Hindlimb muscle (tissue), 1 donor: ENCODE results near the gene LPCAT3. TPM values are rescaled to one million over a fixed set of nuclear protein-coding genes. Genes with fewer than 3 reads are reported as not detected.

ENCODE experiments used
- DNase-seq: peaks from one replicate; pipeline ENCODE4 v3.0.0-alpha.2; 2013
- polyA plus RNA-seq: library from polyadenylated mRNA; unstranded; fragments of 120-200 nt; gene quantifications from one replicate; pipeline ENCODE4 v1.2.1, GENCODE V29; 2013; ENCODE audit not compliant: insufficient read length

Gene LPCAT3
- polyA plus RNA-seq, 1 donor, result 18.6 TPM

DNA sequence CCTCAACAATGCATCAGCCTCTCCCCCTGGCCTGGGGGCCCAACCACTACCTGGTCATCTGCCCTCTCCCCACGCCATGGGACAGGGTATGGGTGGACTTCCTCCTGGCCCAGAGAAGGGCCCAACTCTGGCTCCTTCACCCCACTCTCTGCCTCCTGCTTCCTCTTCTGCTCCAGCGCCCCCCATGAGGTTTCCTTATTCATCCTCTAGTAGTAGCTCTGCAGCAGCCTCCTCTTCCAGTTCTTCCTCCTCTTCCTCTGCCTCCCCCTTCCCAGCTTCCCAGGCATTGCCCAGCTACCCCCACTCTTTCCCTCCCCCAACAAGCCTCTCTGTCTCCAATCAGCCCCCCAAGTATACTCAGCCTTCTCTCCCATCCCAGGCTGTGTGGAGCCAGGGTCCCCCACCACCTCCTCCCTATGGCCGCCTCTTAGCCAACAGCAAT is 82.1 kb downstream of the LPCAT3 start:
- no peak for DNase-seq

DNA sequence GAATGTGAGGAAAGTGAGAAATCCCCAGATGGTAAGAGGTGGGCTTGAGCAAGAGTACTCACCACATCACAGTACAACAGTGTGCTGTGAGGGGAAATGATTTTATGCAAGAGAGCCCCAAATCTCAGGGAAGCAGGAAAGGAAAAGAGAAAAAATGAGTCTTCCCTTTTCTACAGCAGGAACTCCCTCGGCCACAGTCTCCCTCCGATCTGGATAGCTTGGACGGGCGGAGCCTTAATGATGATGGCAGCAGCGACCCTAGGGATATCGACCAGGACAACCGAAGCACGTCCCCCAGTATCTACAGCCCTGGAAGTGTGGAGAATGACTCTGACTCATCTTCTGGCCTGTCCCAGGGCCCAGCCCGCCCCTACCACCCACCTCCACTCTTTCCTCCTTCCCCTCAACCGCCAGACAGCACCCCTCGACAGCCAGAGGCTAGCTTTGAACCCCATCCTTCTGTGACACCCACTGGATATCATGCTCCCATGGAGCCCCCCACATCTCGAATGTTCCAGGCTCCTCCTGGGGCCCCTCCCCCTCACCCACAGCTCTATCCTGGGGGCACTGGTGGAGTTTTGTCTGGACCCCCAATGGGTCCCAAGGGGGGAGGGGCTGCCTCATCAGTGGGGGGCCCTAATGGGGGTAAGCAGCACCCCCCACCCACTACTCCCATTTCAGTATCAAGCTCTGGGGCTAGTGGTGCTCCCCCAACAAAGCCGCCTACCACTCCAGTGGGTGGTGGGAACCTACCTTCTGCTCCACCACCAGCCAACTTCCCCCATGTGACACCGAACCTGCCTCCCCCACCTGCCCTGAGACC is 82.7 kb downstream of the LPCAT3 start:
- DNase-seq, result no peak

DNA sequence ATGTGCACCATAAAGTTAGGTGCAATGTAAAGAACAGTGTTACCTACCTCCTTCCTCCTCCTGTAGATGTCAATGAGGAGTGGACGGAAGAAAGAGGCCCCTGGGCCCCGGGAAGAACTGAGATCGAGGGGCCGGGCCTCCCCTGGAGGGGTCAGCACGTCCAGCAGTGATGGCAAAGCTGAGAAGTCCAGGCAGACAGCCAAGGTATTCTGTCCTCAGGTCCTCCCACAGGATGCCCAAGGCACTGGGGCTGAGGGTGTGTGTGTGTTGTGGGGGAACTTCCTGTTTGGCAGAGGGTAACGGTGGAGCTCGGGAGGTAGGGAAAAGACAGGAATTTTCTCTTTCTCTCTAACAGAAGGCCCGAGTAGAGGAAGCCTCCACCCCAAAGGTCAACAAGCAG is 84.2 kb downstream of the LPCAT3 start:
- DNase-seq, result no peak

DNA sequence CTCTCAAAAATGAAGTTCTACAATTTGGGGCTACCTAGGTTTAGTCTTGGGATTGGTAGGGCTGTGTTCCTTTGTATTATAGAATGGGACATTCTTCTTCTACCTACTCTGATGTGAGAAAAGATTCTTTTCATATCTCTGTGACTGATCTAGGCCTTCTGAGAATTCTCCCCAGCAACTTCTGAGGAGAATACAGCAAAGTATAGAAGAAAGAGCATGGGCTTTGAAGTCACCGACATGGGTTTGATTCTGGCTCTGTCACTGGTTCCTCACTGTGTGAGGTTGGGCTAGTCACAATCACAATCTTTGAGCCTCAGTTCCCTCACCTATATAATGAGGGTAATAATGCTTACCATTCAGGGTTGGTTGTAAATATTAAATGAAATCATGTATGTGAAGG is 85.5 kb downstream of the LPCAT3 start:
- DNase-seq, result no peak

DNA sequence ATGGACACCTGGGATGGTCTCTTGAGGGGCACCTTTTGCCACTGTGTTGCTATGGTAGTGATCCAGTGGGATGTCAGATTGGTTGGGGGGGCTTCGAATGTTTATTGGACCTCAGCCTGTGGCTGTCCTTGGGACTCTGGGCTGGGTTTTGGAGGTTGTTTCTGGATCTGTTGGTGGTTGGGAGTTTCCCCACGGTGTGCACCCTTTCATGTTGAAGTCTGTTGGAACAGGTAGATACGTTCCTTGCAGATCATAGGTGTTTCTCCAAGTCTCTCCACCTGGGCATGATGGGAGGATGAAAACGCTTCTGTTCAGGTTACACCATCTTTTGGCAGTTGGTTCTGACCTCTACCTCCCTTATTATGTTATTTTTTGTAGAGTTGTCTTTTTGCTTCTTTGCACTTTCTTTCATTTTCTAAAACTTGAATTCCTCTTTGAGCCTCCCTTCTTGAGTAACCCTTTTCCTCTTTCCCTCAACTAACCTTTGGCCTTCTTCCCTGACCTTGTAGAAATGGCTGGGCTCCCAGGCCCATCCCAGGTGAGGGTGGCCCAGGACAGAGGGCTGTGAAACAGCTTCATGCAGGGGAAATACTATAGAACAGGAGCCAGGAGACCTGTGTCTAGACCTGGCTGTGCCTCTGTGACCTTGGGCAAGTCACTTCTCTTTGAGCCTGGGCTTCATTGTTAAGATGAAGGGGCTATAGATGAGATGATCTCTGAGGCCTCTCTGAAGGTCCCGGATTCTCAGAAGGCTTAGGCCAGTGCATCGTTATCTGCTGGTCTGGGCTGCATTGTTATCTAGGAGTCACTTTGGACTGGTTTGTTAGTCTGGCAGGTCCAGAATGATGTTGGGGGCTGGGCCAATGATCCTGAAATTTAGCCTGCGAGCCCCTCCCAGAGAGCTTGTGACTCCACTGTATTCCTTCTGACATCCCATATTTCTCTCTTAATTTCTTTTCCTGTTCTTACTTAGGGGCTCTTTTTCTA is 88.5 kb downstream of the LPCAT3 start:
- DNase-seq, result no peak

DNA sequence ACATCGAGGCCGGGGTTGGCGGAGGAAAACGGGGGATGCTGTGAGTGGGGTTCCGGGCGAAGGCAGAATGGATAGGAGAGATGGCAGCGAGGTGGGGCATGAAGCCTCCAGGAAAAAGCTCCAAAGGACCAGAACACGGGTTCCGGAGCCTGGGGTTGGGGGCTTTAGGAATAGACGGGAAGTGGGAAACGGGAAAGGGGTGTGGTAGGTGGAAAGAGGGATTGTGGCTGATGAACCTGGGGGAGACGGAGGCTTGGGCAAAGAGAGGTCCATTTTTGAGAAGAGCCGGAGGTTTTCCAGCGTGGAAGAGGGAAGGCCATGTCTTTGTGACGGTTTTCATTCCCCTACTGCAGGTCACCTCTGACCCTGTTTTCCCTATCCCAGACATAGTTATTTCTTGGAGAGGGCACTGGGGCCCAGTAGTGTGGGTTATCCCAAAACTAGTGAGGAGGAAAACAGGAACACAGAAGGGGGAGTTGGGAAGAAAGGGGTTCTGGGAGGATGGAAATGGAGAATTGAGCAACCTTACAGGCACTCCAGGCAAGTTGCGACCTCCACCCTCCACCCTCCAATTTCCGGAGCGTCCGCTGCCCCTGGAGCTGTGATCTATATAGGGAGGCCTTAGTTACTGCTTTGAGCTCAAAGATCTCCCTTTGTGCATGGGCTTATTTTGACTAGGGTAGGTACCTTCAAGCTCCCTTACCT is 89.4 kb downstream of the LPCAT3 start:
- no peak for DNase-seq

DNA sequence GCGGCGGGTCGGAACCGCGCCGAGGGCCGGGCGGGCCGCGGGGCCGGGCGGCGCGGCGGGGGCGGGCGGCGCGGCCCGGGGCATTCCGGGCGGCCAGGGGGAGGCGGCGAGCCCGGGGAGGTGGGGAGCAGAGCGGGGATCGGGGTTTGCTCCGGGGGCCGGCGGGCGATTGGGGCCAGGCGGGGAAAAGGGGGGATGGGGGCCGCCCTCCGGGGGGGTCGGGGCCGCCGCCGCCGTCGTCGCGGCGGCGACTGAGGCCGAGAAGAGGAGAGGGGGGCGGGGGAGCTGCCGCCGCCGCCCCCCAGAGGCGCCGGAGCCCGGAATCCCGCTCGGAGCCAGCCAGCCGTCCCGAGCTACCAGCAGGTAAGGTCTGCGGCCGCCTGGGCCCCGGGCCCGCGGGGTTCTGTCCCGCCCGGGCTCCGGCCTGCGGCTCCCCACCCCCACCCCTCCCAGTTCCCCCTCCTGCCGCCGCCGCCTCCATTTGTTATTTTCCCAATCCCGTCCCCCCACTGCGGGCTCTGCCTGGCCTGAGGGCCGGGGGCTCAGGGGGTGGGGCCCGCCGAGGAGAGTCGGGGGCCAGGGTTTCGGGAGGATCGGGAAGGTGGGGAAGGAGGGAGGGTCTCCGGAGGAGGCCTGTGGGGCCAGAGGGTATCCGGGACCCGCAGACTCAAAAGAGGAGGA is 90.1 kb downstream of the LPCAT3 start:
- no peak for DNase-seq

DNA sequence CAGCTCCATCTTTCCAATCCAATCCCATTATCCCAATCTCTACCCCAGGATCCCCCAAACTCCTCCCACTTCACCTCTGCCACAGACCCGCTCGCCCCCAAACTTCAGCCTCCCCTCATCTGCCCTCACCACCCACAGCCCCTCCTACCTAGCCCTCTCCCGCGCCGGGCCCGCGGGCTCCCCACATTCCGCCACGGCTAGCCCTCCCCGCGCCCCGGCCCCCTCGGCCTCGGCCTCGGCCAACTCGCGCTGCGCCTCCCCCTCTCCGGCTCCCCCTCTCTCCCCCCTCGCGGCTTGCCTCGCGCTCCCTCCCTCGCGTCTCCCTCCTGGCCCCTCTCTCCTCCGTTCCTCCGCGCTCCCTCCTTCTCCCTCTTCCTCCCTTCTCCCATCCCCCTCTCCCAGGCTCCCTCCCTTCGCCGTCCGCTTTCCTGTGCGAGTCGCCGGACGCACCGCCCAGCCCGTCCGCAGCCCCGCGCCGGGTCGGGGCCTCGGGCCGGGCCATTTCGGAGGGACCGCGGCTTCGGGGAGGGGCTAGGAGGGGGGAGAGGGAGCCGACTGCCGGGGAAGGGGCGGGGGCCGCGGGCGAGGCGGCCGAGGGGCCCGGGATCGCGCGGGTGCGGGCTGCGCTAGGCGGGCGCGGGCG is 90.8 kb downstream of the LPCAT3 start, which contains the start of gene ATN1:
Gene ATN1, plus strand, starts transcription at position 581 of the 643 bp plus-strand sequence. CDS start 6,043 bp downstream, outside the sequence.
- peak; percentile 93 for DNase-seq

Other genes starting within 250 kb of the LPCAT3 start
- 0.80 TPM for gene LAG3, start 246.0 kb downstream of the LPCAT3 start, polyA plus RNA-seq
- 11.1 TPM for gene CD4, start 228.9 kb downstream of the LPCAT3 start, polyA plus RNA-seq
- gene GPR162, start 196.7 kb downstream of the LPCAT3 start, polyA plus RNA-seq, result 17.6 TPM
- 29.7 TPM for gene P3H3, start 190.1 kb downstream of the LPCAT3 start, polyA plus RNA-seq
- 32.6 TPM for gene GNB3, start 177.6 kb downstream of the LPCAT3 start, polyA plus RNA-seq
- 16.7 TPM for gene CDCA3, start 167.2 kb downstream of the LPCAT3 start, polyA plus RNA-seq
- gene USP5, start 166.3 kb downstream of the LPCAT3 start, polyA plus RNA-seq, result 66.9 TPM
- gene TPI1, start 150.9 kb downstream of the LPCAT3 start, polyA plus RNA-seq, result 1,016 TPM
- gene SPSB2, start 145.2 kb downstream of the LPCAT3 start, polyA plus RNA-seq, result 5.9 TPM
- 9.3 TPM for gene LRRC23, start 113.7 kb downstream of the LPCAT3 start, polyA plus RNA-seq
- gene ENO2, start 103.9 kb downstream of the LPCAT3 start, polyA plus RNA-seq, result 4.8 TPM
- 91.2 TPM for gene ATN1, start 90.5 kb downstream of the LPCAT3 start, polyA plus RNA-seq
- gene RNU7-1, start 74.7 kb downstream of the LPCAT3 start, polyA plus RNA-seq, result not detected
- gene C12orf57, start 74.5 kb downstream of the LPCAT3 start, polyA plus RNA-seq, result 148 TPM
- gene PTPN6, start 67.1 kb downstream of the LPCAT3 start, polyA plus RNA-seq, result 6.8 TPM
- 307 TPM for gene PHB2, start 47.8 kb downstream of the LPCAT3 start, polyA plus RNA-seq
- 26.6 TPM for gene EMG1, start 47.6 kb downstream of the LPCAT3 start, polyA plus RNA-seq
- 138 TPM for gene C1S, start 42.2 kb upstream of the LPCAT3 start, polyA plus RNA-seq
- 140 TPM for gene C1R, start 74.0 kb upstream of the LPCAT3 start, polyA plus RNA-seq
- 11.7 TPM for gene C1RL, start 90.7 kb upstream of the LPCAT3 start, polyA plus RNA-seq
- 3.7 TPM for gene RBP5, start 110.4 kb upstream of the LPCAT3 start, polyA plus RNA-seq
- 28.8 TPM for gene CLSTN3, start 111.9 kb upstream of the LPCAT3 start, polyA plus RNA-seq
- 38.2 TPM for gene PEX5, start 171.2 kb upstream of the LPCAT3 start, polyA plus RNA-seq